ENCODE results near the gene PRR16.

Gene PRR16

GRCh38 chr5:120503341-120503740 lies 39.2 kb downstream of the PRR16 start:
- no peak for ATAC-seq
- no peak for TF ChIP-seq BACH2 (CRISPR knock-in tag; IDR thresholded peaks at IDR 0.05; ENCODE audit: borderline replicate concordance)
- no peak for TF ChIP-seq TCF4 (CRISPR knock-in tag; IDR thresholded peaks at IDR 0.05; ENCODE audit: borderline replicate concordance)
- no peak for TF ChIP-seq ESRRG (CRISPR knock-in tag; IDR thresholded peaks at IDR 0.05)
- TF ChIP-seq CSRNP3 (CRISPR knock-in tag; IDR thresholded peaks at IDR 0.05): no peak
- no peak for TF ChIP-seq RARB (CRISPR knock-in tag; IDR thresholded peaks at IDR 0.05)
- no peak for TF ChIP-seq CSDC2 (CRISPR knock-in tag; IDR thresholded peaks at IDR 0.05)
- TF ChIP-seq POU6F1 (CRISPR knock-in tag; IDR thresholded peaks at IDR 0.05; ENCODE audit: borderline replicate concordance, low read depth): no peak
- TF ChIP-seq ZNF8 (CRISPR knock-in tag; IDR thresholded peaks at IDR 0.05): no peak
- TF ChIP-seq ISL1 (CRISPR knock-in tag; IDR thresholded peaks at IDR 0.05): no peak
- no peak for TF ChIP-seq TSHZ2 (CRISPR knock-in tag; IDR thresholded peaks at IDR 0.05)
- no peak for TF ChIP-seq ZNF565 (CRISPR knock-in tag; conservative IDR thresholded peaks at IDR 0.05; ENCODE audit: low read depth)
- TF ChIP-seq PATZ1 (CRISPR knock-in tag; IDR thresholded peaks at IDR 0.05; ENCODE audit: borderline replicate concordance): no peak
- TF ChIP-seq ZFP3 (CRISPR knock-in tag; IDR thresholded peaks at IDR 0.05): no peak
- TF ChIP-seq GLIS3 (CRISPR knock-in tag; IDR thresholded peaks at IDR 0.05): no peak
- no peak for TF ChIP-seq CREB5 (CRISPR knock-in tag; IDR thresholded peaks at IDR 0.05; ENCODE audit: low read depth)
- no peak for TF ChIP-seq OSR1 (CRISPR knock-in tag; IDR thresholded peaks at IDR 0.05)
- no peak for TF ChIP-seq ZFP30 (CRISPR knock-in tag; IDR thresholded peaks at IDR 0.05)
- no peak for TF ChIP-seq SNAI2 (CRISPR knock-in tag; IDR thresholded peaks at IDR 0.05)
- TF ChIP-seq PPARA (CRISPR knock-in tag; IDR thresholded peaks at IDR 0.05; ENCODE audit: borderline replicate concordance): no peak

GRCh38 chr5:120504057-120504456 lies 40.0 kb downstream of the PRR16 start:
- ATAC-seq: no peak
- TF ChIP-seq TOX (CRISPR knock-in tag; IDR thresholded peaks at IDR 0.05; ENCODE audit: borderline replicate concordance) (no peak), ARNTL (CRISPR knock-in tag; IDR thresholded peaks at IDR 0.05; ENCODE audit: borderline replicate concordance, low read depth) (no peak), RARB (CRISPR knock-in tag; IDR thresholded peaks at IDR 0.05) (no peak), POU6F1 (CRISPR knock-in tag; IDR thresholded peaks at IDR 0.05; ENCODE audit: borderline replicate concordance, low read depth) (no peak), ESRRG (CRISPR knock-in tag; IDR thresholded peaks at IDR 0.05) (no peak), CREB5 (CRISPR knock-in tag; IDR thresholded peaks at IDR 0.05; ENCODE audit: low read depth) (no peak), BACH2 (CRISPR knock-in tag; IDR thresholded peaks at IDR 0.05; ENCODE audit: borderline replicate concordance) (no peak), OSR1 (CRISPR knock-in tag; IDR thresholded peaks at IDR 0.05) (no peak), PPARA (CRISPR knock-in tag; IDR thresholded peaks at IDR 0.05; ENCODE audit: borderline replicate concordance) (no peak), CSRNP3 (CRISPR knock-in tag; IDR thresholded peaks at IDR 0.05) (no peak), ZFP3 (CRISPR knock-in tag; IDR thresholded peaks at IDR 0.05) (no peak), PATZ1 (CRISPR knock-in tag; IDR thresholded peaks at IDR 0.05; ENCODE audit: borderline replicate concordance) (no peak), TCF4 (CRISPR knock-in tag; IDR thresholded peaks at IDR 0.05; ENCODE audit: borderline replicate concordance) (no peak), GLIS3 (CRISPR knock-in tag; IDR thresholded peaks at IDR 0.05) (no peak), ZNF8 (CRISPR knock-in tag; IDR thresholded peaks at IDR 0.05) (no peak)
